Kidney glomerular epithelial cell (primary cell): ENCODE results near the gene TCEAL6.
"Not testable (repeated sequence)": the region's sequence is repeated elsewhere in the genome, so short reads cannot be mapped to it uniquely, and the experiment has no call there.

ENCODE experiments used
- DNase-seq: peaks from one replicate; lab custom pipeline; 2025; lab: John Stamatoyannopoulos, UW

The TCEAL6 gene

DNA sequence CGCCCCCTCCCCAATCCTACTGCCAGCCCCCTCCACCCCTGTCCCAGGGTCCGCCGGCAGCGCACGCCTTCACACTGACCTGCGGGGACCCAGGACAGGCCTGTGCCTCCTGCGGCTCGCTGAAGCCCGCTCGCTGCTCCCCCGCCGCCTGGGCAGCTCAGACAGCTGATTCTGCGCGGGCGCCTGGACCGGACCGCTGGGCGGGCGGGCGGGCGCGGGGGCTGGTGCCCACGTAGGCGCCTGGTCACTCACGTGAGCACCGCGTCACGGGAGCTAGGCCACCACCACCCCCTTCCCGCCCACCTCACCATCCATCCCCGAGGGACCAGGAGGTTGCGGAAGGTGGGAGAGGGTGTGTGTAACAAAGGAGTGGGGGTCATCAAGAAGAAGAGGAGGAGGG, at the start of gene TCEAL6:
Gene TCEAL6 (minus strand): TSS at position 208 of the 400 bp plus-strand sequence.
- not testable (repeated sequence) for DNase-seq

DNA sequence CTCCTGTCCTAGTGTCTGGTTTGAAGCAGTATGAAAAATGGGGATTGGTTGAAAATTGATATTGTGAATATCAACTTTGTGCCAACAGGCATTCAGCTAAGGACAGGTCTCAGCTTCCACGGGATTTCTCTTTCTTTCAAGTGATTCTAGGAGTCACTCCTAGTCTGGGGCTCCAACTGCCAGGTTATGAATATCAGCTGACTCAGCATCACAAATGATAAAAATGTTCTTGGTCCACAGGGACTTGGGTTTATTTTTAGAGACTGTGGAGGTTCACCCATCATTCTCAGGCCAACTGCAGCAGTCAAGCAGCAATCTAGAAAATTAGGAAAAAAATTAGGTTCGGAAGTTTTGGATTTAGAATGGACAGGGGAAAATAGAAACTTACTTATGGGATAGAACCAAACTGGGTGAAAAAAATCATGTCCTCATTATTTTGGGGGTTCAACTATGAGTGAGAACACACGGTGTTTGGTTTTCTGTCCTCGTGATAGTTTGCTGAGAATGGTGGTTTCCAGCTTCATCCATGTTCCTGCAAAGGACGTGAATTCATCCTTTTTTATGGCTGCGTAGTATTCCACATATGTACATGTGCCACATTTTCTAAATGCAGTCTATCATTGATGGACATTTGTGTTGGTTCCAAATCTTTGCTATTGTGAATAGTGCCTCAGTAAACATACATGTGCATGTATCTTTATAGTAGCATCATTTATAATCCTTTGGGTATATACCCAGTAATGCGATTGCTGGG, 43.9 kb upstream of the TCEAL6 start:
- no peak for DNase-seq

DNA sequence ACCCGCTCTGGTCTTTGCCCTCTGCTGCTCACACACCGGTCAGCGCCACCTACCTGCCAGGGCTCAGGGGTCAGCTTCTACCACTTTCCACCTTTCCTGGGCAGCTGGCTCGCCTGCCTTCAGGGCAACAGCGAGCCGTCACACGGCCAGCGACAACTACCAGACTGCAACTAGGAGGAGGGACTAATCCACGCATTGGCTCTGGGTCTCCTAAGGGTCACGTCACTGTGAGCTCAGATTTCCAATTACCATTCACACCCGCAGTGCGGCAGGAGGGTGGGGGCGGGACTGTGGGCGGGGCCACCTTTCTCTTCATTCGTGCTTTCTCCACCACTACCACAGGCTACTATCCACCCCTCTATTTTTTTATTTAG, 13.5 kb upstream of the TCEAL6 start, which contains the start of gene BEX5:
Gene BEX5 (minus strand): TSS at position 172 of the 374 bp plus-strand sequence. CDS start 1,712 bp downstream, outside the sequence.
- peak; percentile 52 for DNase-seq

DNA sequence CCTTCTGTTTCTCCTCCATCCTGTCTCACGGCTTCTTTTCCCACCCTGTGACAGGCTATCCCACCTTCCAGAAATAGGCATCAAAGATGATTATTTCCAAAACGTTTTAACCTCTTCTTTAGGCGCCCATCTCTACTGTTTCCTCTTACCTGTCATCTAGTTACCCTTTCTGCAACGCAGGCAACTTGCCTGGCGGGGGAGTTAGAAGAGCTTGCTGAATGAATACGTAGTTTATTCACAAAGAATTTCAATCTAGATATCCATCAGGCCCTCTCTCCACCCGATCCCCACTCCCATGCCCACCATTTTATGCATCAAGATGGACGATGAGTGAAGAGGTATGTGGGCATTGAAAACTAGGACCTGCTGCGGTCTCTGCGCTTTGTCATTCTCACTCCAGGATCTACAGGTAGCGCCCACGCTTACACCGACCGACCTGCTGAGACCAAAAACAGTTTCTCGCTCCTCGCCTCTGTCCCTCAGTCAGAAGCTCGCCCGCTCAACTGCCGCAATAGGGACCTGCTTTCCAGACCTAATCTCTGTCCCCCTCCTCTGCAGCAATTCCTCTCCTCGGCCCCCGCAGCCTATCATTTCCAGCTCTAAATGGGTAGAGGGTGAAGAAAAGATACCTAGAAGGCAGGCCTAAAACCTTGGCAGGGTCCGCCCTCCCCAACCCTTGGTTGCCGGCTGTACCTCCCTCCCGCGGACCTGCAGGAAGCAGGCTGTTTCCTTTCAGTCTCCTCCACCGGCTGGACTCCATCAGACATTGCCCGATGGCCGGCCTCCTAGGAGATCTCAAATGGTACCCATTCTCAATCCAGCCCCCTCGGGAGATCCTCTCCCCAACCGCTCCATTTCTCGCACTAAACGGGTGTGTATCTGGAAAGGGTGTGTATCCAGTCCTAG, 12.9 kb upstream of the TCEAL6 start:
- no peak for DNase-seq

DNA sequence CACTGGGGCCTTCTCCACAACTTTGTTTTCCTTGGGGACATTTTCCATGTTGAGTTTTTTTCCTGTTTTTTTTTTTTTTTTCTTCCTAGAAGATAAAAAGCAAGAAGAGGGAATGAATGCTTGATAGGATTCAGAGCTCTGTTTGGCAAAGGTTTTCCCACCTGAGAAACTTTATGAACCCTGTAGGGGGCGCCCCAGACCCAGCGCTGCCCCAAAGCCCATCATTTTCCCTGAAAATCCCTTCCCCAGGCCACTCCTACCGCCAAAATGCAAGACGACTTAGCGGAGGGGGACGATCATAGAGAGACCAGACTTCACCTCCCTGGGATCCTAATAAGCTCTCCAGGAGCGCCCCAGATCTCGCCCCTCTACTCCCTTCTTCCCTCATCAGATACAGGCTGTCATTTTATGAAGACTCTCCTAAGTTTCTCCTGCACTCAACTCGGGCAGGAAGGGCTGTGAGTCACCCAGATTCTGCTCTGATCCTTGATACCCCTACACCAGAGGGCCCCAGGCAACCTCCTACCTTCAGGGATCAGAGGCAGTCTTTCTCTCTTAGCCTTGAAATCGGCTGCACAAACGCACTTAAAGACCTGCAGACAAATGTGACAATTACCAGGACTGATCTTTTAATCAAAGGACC, 12.1 kb upstream of the TCEAL6 start:
- no peak for DNase-seq

DNA sequence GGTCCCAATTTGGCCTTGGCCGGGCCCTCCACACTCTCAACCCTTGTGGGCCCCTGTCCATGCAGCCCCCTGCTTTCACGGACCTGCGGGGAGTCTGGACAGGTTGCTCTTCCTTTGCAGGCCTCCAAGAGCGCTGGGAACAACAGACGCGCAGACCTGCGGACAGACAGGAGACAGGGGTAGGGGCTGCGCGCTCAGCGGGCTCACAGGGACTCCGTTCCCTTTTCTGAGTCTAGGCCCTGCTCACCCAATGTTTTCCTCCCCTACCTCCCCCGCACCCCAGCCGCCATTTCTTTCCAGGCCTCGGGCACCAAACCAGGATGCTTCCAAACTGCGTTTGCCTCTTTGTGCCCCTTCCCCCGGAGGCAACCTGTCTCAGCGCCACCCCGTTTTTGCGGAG, 650 bp downstream of the TCEAL6 start:
- not testable (repeated sequence) for DNase-seq

DNA sequence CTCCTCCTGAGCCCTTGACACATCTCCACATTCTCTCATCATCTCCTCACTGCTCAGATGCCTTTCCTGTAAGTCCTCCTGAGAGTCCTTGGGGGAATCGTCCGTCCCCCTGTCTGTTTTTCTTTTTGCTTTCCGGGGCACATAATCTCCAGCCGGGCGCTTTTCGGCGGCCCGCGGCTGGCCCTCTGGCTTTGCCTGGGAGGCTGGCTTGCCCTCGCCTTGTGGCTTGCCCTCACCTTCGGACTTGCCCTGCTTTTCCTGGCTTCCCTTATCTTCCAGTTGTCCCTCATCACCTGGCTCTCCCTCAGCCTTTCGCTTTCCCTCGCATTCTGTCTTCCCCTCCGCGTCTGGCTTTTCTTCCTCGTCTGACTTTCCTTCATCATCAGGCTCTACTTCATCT, 1.4 kb downstream of the TCEAL6 start:
- not testable (repeated sequence) for DNase-seq

DNA sequence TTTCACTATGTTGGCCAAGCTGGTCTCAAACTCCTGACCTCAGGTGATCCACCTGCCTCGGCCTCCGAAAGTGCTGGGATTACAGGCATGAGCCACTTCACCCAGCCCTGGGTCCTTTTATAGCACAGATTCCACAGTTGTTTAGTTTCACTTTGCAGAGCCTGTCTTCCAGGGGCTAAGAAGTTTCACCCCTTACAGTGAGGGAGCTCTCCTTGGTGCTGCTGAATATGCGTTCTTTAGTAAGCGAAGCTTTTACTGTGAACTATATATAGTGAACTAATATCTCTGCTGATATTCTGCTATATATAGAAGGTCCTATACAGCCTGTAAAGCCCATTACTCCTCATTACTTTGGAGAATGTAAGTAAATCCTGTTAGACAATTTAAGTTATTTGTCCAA, 4.2 kb downstream of the TCEAL6 start:
- DNase-seq: no peak

DNA sequence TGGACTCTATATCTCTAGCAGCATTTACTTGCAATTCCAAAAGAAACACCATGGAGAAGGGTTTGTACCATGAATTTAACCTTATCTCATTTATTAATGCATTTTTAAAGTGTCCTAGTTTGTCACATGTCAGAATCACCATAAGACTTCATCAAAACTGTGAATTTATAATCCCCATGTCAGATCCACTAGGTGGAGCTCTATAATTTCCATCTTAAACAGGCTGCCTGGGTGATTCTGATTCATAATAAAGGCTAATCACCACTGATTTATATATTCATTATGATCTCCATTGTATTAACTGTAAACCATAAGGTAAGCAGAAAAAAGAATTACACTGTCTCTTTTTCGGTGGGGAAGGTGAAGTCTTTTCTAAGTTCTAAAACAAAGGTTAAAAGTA, 12.8 kb downstream of the TCEAL6 start:
- DNase-seq: no peak

DNA sequence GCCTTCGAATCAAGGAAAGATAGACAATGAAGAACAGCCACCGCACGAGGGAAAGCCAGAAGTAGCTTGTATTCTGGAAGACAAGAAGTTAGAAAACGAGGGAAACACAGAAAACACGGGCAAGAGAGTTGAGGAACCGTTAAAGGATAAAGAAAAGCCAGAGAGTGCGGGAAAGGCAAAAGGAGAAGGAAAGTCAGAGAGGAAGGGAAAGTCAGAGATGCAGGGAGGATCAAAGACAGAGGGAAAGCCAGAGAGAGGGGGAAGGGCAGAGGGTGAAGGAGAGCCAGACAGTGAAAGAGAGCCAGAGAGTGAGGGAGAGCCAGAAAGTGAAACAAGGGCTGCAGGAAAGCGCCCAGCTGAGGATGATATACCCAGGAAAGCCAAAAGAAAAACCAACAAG, 15.4 kb downstream of the TCEAL6 start:
- DNase-seq: no peak

DNA sequence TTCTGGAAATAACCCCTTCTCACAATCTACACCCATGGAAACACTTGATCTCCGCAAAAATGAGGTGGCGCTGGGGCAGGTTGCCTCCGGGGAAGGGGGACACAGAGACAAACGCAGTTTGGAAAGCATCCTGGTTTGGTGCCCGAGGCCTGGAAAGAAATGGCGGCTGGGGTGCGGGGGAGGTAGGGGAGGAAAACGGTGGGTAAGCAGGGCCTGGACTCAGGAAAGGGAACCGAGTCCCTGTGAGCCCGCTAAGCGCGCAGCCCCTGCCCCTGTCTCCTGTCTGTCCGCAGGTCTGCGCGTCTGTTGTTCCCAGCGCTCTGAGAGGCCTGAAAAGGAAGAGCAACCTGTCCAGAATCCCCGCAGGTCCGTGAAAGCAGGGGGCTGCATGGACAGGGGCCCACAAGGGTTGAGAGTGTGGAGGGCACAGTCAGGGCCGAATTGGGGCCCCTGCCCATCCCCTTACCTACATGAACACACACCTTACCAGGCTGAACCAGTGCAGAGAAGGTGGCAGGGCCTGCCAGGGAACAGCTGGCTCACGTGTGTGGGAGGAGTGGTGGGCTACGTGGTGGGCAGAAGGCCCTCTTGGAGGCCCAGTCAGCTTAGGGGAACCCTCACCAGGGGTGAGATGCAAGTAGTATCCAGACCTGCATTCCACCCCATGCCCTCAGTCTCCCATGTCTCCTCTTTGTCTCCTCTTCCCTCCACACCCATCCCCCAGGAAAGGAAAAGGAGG, 16.0 kb downstream of the TCEAL6 start:
- not testable (repeated sequence) for DNase-seq

DNA sequence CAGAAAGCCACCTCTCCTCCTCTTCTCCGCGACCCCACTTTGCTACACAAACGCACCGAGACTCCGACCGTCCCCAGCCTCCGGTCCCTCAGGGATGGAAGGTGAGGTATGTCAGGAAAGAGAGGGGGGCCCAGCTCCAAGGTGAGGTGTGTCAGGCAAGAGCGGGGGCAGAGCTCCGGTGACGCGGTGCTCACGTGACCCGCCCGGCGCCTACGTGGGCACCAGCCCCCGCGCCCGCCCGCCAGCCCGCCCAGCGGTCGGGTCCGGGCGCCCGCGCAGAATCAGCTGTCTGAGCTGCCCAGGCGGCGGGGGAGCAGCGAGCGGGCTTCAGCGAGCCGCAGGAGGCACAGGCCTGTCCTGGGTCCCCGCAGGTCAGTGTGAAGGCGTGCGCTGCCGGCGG, 16.8 kb downstream of the TCEAL6 start, which contains the start of gene TCEAL2:
Gene TCEAL2 (plus strand): TSS at position 244 of the 400 bp plus-strand sequence. CDS start 1,152 bp downstream, outside the sequence.
- DNase-seq: not testable (repeated sequence)

DNA sequence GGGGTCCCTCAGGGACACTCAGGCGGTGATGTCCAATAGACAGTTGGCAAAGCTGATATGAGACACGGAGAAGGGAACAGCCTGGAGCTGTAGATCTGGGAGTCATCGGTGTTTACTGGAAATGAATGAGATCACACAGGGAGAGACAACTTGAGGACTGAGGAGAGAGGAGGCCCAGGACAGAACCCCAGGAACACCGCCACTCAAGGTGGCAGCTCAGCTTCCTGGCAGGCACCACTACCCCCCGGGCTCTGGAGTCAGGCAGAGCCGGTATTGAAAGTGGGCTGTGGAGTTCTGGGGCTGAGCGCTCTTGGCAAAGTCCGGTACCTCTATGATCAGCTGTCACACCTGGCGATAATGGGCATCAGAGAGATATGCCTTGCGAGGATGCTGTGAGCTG, 17.3 kb downstream of the TCEAL6 start:
- DNase-seq: not testable (repeated sequence)

DNA sequence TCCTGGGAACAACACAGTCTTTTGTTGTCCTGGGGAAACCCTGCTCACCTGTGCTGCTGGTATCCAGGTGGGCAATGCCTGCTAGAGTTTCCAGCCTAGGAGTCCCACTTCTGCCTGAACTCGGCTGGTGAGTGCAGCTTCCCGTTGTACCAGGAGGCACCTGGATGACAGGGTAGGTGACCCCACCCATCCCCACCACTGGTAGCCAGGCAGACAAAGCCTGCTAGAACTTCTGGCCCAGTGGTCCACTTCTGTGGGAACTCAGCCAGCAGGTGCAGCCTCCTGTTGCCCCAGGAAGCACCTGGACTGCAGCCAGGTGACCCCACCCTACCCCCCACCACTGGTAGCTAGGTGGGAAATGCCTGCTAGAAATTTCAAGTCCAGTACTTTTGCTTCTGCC, 26.5 kb downstream of the TCEAL6 start:
- DNase-seq: no peak

DNA sequence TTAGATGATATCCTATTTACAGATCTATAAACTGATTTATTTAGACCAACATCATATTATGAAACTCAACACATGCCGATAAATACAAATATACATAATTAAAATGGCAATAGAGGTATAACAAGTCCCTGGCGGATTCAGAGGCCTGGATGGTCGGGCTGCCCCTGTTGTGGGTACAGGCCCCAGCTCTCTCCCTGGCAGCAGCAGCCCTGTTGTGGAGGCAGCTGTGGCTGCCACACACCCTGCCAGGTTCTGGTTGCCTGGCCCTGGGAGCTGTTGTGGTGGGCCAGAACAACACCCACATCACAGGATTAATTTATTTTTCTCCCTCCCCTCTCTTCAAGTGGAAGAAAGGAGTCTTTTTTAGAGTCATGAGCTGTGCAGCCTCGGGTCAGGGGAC, 28.9 kb downstream of the TCEAL6 start:
- no peak for DNase-seq
